GM18907 (cell line): ENCODE results near the gene HOXA10.

Source experiments
- ATAC-seq: cut with Tn5 transposase; IDR thresholded peaks from one replicate; pipeline ENCODE4 v1.9.1; 2021; ENCODE audit warnings: mild to moderate bottlenecking, moderate library complexity; ENCODE audit not compliant: unreplicated experiment

Gene HOXA10

GRCh38 chr7:27191833-27192545 lies 17.9 kb upstream of the HOXA10 start:
- ATAC-seq = no peak

- ATAC-seq = no peak
Measured at GRCh38 chr7:27191161-27191731, 17.1 kb upstream of the HOXA10 start.

GRCh38 chr7:27189997-27190748 lies 16.1 kb upstream of the HOXA10 start:
- no peak for ATAC-seq

GRCh38 chr7:27189295-27189996 lies 15.3 kb upstream of the HOXA10 start:
- no peak for ATAC-seq

- ATAC-seq = no peak
Measured at GRCh38 chr7:27188386-27189294, 14.5 kb upstream of the HOXA10 start.

GRCh38 chr7:27187475-27188385 lies 13.6 kb upstream of the HOXA10 start:
- ATAC-seq = no peak

GRCh38 chr7:27186668-27187474 lies 12.8 kb upstream of the HOXA10 start:
- ATAC-seq = no peak

- no peak for ATAC-seq
Measured at GRCh38 chr7:27185854-27186667, 11.9 kb upstream of the HOXA10 start.

GRCh38 chr7:27185013-27185853 lies 11.1 kb upstream of the HOXA10 start, which contains the start of gene HOXA11:
TSS of gene HOXA11 (minus strand) at chr7:27185232. CDS start at chr7:27185144, 88 bp downstream.
- no peak for ATAC-seq

- no peak for ATAC-seq
Measured at GRCh38 chr7:27184337-27185012, 10.4 kb upstream of the HOXA10 start.

- no peak for ATAC-seq
Measured at GRCh38 chr7:27183682-27184336, 9.7 kb upstream of the HOXA10 start.

GRCh38 chr7:27182861-27183681 lies 9.0 kb upstream of the HOXA10 start:
- no peak for ATAC-seq

GRCh38 chr7:27182285-27182841 lies 8.2 kb upstream of the HOXA10 start:
- ATAC-seq = no peak

- ATAC-seq = no peak
Measured at GRCh38 chr7:27181795-27182275, 7.7 kb upstream of the HOXA10 start.
